ENCODE data around the gene TXLNG.

DNA sequence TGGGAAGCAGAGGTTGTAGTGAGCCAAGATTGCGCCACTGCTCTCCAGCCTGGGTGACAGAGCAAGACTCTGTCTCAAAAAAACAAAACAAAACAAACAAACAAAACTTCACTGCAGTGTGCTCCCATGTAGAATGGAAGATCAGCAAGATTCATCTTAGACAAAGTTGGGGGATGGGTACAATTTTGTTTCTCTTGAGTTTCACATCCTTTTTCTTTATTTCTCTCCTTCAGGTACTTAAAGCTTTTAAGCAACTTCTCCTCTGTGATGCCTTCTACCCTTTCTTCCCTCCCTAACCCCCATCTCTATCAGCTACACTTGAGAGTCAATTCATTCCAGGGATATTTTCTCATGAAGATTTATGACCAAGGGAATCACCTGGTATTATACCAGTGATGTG, 99.4 kb downstream of the TXLNG start:
- TF ChIP-seq, protein P1, sequence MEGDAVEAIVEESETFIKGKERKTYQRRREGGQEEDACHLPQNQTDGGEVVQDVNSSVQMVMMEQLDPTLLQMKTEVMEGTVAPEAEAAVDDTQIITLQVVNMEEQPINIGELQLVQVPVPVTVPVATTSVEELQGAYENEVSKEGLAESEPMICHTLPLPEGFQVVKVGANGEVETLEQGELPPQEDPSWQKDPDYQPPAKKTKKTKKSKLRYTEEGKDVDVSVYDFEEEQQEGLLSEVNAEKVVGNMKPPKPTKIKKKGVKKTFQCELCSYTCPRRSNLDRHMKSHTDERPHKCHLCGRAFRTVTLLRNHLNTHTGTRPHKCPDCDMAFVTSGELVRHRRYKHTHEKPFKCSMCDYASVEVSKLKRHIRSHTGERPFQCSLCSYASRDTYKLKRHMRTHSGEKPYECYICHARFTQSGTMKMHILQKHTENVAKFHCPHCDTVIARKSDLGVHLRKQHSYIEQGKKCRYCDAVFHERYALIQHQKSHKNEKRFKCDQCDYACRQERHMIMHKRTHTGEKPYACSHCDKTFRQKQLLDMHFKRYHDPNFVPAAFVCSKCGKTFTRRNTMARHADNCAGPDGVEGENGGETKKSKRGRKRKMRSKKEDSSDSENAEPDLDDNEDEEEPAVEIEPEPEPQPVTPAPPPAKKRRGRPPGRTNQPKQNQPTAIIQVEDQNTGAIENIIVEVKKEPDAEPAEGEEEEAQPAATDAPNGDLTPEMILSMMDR (IDR thresholded peaks at IDR 0.05): no peak
- no peak for TF ChIP-seq POLR2A (IDR thresholded peaks at IDR 0.05; ENCODE audit: low read depth)
